ENCODE results near the gene ZNHIT1.

- TF ChIP-seq CTCF (IDR thresholded peaks at IDR 0.05; ENCODE audit: extremely low read depth in 1 of 2, insufficient read depth in 1 of 2, low read depth in 1 of 2, low read length in 2 of 2) (no peak), GATA2 (IDR thresholded peaks at IDR 0.05; ENCODE audit: insufficient read depth, insufficient read length, low read depth, low read length) (no peak)
Observed at GRCh38 chr7:101273206-101273605, 55.2 kb downstream of the ZNHIT1 start.
